Neural progenitor cell (in vitro differentiated cells): ENCODE measurements around the gene PRKCH.

Source experiments
- CTCF ChIP-seq: fragments of 200-600 bp; sonication (generic); IDR thresholded peaks from 2 replicates; pipeline ENCODE4 v1.5.1; 2017; ENCODE audit warnings: antibody characterized with exemption, mild to moderate bottlenecking
- EZH2 ChIP-seq: fragments of 200-600 bp; sonication (generic); IDR thresholded peaks from 2 replicates; pipeline ENCODE4 v1.6.1; 2017; ENCODE audit warnings: antibody characterized with exemption, mild to moderate bottlenecking, moderate library complexity

GRCh38 chr14:61502459-61503093, 181.2 kb downstream of the PRKCH start:
- TF ChIP-seq EZH2 (no peak), CTCF (no peak)
